GM19238 (cell line): ENCODE results near the gene APBA1.
A peak's percentile ranks its signal among the peaks of the same experiment; 100 is the strongest.

Experiments
- DNase-seq: peaks from one replicate; pipeline ENCODE4 v3.0.0; 2011; ENCODE audit warnings: low spot score; ENCODE audit not compliant: insufficient read length

Gene APBA1

DNA sequence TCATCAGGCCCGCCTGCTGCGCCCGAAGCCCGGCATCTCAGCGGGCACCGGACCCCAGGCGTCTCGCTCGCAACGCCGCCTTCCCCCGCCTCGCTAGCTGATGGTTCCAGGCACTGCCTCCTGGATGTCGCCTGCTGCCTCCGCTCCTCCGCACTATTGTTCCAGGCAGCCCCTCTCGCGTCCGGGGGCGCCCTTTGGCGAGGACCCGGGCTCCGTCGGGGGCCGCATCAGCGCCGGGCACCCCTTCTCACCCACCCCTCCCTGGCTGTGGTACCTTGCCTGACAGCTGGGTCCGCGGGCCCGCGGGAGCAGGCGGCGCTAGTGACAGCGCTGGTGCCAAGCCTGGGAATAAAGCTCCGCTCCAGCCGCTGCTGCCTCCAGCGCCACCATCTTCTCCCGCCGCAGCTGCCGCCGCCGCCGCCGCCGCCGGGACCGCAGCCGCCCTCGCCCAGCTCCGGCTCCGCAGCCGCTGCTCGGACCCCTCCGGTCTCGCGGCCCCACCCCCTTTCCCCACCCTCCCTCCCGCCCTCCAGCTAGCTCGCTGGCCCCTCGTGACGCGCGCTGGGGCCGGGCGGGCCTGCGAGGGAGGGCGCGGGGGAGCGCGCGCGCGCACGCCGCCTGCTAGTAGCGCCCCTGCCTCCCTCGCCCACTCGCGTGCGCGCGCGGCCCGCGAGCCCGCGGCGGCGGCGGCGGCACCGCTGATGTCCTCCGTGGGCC lies at the start of gene APBA1:
APBA1 (minus strand) TSS at position 493 of the 717 bp plus-strand sequence.
- DNase-seq, result peak; percentile 5

DNA sequence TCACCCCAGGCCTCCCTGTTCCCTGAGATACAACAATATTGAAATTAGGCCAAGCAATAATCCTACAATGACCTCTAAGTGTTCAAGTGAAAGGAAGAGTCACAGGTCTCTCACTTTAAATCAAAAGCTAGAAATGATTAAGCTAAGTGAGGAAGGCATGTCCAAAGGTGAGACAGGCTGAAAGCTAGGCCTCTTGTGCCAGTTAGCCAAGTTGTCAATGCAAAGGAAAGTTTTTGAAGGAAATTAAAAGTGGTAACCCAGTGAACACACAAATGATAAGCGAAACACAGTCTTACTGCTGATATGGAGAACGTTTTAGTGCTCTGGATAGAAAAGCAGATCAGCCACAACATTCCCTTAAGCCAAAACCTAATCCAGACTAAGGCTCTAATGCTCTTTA lies 47.8 kb upstream of the APBA1 start:
- DNase-seq, result no peak

GRCh38 chr9:69719367-69719766 lies 47.2 kb upstream of the APBA1 start:
- DNase-seq, result no peak

GRCh38 chr9:69718218-69718617 lies 46.0 kb upstream of the APBA1 start:
- DNase-seq, result no peak

DNA sequence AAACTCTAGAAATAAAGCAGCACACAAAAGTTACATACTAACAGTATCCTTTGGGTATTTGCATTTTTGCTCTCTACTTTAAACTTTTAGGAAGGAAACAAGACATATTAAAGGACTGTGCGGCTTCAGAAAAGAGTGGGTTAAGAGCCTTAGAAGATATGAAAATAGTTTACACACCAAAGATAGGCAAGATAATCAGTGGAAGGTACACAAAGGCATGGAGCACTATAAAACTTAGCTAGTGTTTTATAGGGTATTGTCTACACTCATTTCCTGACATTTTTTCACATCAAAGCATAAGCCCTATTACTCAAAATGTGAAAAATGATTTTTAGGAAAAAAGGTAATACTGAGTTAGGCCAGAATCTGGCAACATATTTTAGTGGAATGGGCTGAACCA lies 43.7 kb upstream of the APBA1 start:
- DNase-seq, result no peak

- DNase-seq, result no peak
Observed at GRCh38 chr9:69715096-69715495, 42.9 kb upstream of the APBA1 start.

DNA sequence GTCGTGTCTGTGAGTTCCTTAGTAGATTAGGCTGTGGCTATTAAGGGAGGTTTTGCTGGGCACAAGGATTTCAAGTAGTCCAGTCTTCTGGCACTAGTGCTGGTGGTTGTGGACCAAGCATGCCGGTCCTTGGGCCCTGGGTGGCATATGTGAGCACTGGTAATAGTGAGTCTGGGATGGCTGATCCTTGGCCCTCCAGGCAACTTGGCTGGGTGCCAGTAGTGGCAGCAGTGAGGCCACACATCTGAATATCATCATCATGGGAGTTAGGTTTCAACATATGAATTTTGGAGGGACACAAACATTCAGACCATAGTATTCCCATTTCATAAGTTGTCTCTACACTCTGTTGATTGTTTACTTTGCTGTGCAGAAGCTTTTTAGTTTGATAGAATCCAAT lies 25.3 kb upstream of the APBA1 start:
- DNase-seq, result no peak

DNA sequence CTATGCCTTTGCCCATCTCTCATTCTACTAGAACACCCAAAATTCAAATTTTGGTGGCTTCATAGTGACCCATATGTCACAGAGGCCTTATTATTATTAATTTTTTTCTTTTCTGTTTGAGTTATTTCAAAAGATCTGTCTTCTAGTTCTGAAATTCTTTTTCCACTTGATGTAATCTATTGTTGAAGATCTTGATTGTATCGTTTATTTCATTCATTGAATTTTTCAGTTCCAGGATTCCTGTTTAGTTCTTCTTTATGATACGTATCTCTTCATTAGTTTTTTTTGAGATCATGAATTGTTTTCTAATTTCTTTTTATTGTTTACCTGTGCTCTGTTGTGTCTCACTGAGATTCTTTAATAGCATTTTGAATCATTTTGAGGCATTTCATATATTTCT lies 24.6 kb upstream of the APBA1 start:
- no peak for DNase-seq

- DNase-seq, result no peak
Observed at GRCh38 chr9:69689991-69690538, 17.9 kb upstream of the APBA1 start.

- DNase-seq, result no peak
Observed at GRCh38 chr9:69683927-69684326, 11.8 kb upstream of the APBA1 start.

DNA sequence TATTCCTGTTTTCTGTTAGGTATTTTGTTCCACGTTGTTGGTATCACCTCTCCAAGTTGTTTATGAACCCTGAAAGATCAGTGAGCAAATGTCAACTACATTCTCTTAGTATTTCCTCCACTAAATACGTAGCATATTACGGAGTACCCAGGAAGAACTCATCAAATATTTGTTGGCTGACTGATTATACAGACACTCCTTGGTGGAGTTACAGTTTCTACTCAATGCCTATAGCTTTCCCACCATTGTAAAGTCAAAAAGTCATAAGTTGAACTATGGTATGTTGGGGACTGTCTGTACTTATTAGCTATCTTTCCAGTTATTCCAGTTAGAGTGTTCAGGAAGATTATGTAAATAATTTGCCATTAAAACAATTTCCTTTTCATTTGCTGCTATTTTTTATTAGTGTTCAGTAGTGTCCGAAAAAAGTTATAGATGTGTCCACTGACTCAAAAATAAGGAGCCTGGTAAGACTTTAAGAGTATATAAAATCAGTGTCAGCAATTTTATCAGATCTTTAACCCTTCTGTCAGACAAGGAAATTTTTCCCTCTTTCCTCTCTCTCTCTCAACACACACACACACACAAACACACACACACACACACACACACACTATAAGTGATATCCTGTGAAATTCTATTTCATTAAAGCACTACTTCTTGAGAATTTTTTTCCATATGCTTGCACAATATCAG lies 6.8 kb upstream of the APBA1 start:
- no peak for DNase-seq

DNA sequence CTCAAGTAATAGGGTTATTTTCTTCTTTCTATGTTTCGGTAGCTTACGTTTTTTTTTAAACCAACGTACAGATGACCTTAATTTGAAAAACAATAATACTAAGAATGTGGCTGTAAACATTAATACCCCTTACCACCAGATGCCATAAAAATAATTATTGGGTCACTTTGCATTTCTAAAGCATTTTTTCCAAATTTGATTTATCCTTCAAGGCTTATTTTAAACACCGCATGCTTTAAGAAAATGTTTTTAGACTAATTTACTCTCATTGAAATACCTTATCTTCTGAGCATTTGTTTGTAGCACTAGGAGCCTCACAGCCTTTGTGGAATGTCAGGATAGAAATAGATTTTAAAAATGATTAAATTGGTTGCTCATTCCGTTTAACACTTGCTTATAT lies 5.8 kb upstream of the APBA1 start:
- no peak for DNase-seq

GRCh38 chr9:69675563-69675962 lies 3.4 kb upstream of the APBA1 start:
- no peak for DNase-seq

GRCh38 chr9:69674716-69675438 lies 2.7 kb upstream of the APBA1 start:
- DNase-seq, result no peak

GRCh38 chr9:69674112-69674685 lies 2.0 kb upstream of the APBA1 start:
- no peak for DNase-seq

- no peak for DNase-seq
Observed at GRCh38 chr9:69673311-69673640, 1.1 kb upstream of the APBA1 start.

- peak; percentile 60 for DNase-seq
Observed at GRCh38 chr9:69672596-69673310, 582 bp upstream of the APBA1 start.

DNA sequence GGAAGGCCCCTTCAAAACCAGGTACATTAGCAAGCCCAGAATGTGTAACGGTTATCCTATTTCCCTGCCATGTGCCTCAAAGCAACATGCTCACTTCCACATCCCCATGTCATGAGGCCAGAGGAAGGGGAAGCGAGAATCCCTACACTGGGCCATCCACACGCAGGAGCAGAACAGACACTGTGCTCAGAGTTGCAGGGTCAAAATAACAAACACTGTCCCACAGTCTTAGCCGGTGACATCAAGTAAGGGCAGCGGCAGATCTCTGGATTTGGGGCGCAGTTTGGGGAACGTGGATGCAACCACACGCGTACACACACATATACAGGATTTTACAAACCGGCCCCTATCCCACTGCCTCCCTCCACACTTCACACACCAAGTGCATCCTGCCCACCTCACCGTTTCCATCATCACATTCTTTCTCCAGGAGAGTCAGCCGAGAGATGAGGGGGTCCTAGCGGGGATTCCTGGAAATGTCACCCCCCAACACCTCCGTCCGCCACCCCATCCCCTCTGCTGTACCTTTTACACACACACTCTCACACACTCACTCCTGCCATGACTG lies 776 bp downstream of the APBA1 start:
- DNase-seq, result no peak

- DNase-seq, result no peak
Observed at GRCh38 chr9:69667306-69667705, 4.9 kb downstream of the APBA1 start.

DNA sequence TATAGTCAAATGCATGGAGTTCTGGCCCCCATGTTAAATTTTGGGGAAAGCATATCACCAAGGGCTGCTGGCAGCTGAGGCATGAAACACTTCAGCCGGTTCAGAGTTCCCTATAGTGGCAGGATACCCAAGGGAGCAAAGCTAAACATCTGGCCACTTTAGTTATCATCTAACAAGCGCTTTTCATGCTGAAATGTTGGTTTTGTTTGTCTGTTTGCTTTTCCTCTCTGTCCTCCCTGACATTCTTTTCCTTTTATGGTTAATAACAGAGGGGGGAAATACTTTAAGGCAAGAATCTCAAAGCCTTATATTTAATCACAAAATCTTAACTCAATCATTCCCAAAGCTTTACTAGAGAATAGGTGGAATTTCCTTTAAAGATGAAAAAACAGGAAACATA lies 11.9 kb downstream of the APBA1 start:
- no peak for DNase-seq
